Breast epithelium (tissue), 4 donors: ENCODE data around the gene CD4. TPM values are rescaled to one million over a fixed set of nuclear protein-coding genes. Genes with fewer than 3 reads are reported as not detected.

Experiments used
- DNase-seq, 2 donors: peaks; one replicate each; pipeline ENCODE4 v3.0.0-alpha.2; 2019; ENCODE audit warnings: low spot score in 2 of 2
- H3K27ac ChIP-seq, 2 donors: fragments of 200-600 bp; sonication (generic) in 1 of 2; one replicate each; pipeline ENCODE4 v1.5.1; 2016 to 2019; ENCODE audit warnings: mild to moderate bottlenecking in 1 of 2
- H3K27me3 ChIP-seq, 2 donors: fragments of 200-600 bp; sonication (generic) in 1 of 2; one replicate each; pipeline versions ENCODE4 v1.5.1 to v1.6.0; 2017 to 2019; ENCODE audit warnings: control low read depth in 1 of 2, mild to moderate bottlenecking in 1 of 2
- H3K36me3 ChIP-seq: fragments of 200-600 bp; one replicate; pipeline ENCODE4 v1.5.1; 2019
- H3K4me1 ChIP-seq, 2 donors: fragments of 200-600 bp; sonication (generic); one replicate each; pipeline ENCODE4 v1.5.1; 2016 to 2019; ENCODE audit warnings: control low read depth in 1 of 2
- H3K4me3 ChIP-seq, 3 donors: fragments of 200-600 bp; sonication (generic); 1 replicate in 2 of 3; 2 replicates in 1 of 3; pipeline ENCODE4 v1.5.1; 2016 to 2019; ENCODE audit warnings: mild to moderate bottlenecking in 3 of 3, moderate library complexity in 2 of 3
- H3K9me3 ChIP-seq, 2 donors: fragments of 200-600 bp; sonication (generic) in 1 of 2; one replicate each; pipeline ENCODE4 v1.5.1; 2016 to 2019; ENCODE audit warnings: control low read depth in 1 of 2
- POLR2A ChIP-seq: fragments of 450-650 bp; IDR thresholded peaks from one replicate; pipeline ENCODE4 v1.6.1; 2016; ENCODE audit warnings: antibody characterized with exemption, mild to moderate bottlenecking, moderate library complexity
- POLR2AphosphoS5 ChIP-seq, 3 donors: sonication (generic); formaldehyde crosslinking; IDR thresholded peaks; one replicate each; pipeline ENCODE4 v1.6.1; 2017; ENCODE audit warnings: antibody characterized with exemption in 3 of 3
- intact Hi-C: fragments of 100-400 bp; cut with DNase I; formaldehyde crosslinking; loops from one replicate; pipeline ENCODE4 v1.15.1; 2023; ENCODE audit warnings: low total_unique reads
- total RNA-seq, 3 donors: library from RNA; depleted of rRNA; stranded (reverse); fragments of >200 nt; gene quantifications; one replicate each; pipeline ENCODE4 v1.1.0, GENCODE V29; 2016
- TF ChIP-seq, protein P1 (sequence below), 3 donors: fragments of 450-650 bp; IDR thresholded peaks; one replicate each; pipeline ENCODE4 v1.5.1; 2016 to 2017; ENCODE audit warnings: antibody characterized with exemption in 3 of 3, mild to moderate bottlenecking in 3 of 3, moderate library complexity in 3 of 3

The CD4 gene
- total RNA-seq, 3 donors from 2014 or later: 5.9 to 29.0 (median 11.0) TPM

GRCh38 chr12:6796576-6796975 lies 7.2 kb downstream of the CD4 start:
- Histone ChIP-seq H3K36me3 (no peaks in the 10 kb centered on the region), H3K27me3 (no peaks in the 10 kb centered on the region), H3K9me3 (no peaks in the 10 kb centered on the region), H3K27ac (no peak overlapping the region), H3K4me3 (no peak overlapping the region), H3K4me1 (no peaks in the 10 kb centered on the region)
- TF ChIP-seq POLR2AphosphoS5 (IDR thresholded peaks at IDR 0.05): no peak
- no peak for TF ChIP-seq POLR2A
- TF ChIP-seq, protein P1, sequence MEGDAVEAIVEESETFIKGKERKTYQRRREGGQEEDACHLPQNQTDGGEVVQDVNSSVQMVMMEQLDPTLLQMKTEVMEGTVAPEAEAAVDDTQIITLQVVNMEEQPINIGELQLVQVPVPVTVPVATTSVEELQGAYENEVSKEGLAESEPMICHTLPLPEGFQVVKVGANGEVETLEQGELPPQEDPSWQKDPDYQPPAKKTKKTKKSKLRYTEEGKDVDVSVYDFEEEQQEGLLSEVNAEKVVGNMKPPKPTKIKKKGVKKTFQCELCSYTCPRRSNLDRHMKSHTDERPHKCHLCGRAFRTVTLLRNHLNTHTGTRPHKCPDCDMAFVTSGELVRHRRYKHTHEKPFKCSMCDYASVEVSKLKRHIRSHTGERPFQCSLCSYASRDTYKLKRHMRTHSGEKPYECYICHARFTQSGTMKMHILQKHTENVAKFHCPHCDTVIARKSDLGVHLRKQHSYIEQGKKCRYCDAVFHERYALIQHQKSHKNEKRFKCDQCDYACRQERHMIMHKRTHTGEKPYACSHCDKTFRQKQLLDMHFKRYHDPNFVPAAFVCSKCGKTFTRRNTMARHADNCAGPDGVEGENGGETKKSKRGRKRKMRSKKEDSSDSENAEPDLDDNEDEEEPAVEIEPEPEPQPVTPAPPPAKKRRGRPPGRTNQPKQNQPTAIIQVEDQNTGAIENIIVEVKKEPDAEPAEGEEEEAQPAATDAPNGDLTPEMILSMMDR (IDR thresholded peaks at IDR 0.05): no peak
- intact Hi-C loops: no loop called here
- DNase-seq: no peak

DNA sequence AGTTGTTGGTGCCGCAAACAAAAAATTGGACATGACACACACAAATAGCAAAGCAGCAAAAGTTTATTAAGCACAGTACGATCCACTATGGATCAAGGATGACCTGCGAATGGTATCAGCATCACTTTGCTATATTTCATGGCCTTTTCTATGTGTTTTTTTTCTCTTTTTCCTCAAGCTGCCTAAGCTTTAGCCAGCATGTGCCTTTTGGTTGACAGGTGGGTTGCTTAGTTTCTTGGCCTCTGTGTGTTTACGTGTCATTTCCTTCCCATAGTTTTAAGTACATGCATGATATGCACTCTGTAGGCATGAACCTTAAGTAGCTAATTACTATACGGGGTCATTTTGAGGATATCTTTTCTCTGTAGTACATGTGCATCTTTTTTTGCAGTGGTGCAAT lies 9.8 kb downstream of the CD4 start:
- Histone ChIP-seq H3K27ac (no peak overlapping the region), H3K4me1 (no peaks in the 10 kb centered on the region), H3K9me3 (no peaks in the 10 kb centered on the region)

DNA sequence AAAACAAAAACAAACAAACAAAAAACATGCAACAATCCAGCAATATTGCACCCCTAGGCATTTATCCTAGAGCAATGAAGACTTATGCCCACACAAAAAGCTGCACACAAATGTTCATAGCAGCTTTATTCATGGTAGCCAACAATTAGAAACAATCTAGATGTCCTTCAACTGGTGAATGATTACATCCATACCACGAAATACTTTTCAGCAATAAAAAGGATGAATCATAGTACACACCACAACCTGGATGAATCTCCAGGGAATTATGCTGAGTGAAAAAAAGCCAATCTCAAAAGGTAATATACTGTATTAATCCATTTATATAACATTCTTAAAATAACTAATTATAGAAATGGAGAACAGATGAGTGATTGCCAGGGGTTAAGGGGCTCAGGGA lies 17.8 kb downstream of the CD4 start:
- intact Hi-C loops: no loop called here
- Histone ChIP-seq H3K4me3 (no peak overlapping the region), H3K27ac (no peak overlapping the region), H3K27me3 (no peaks in the 10 kb centered on the region), H3K4me1 (no peaks in the 10 kb centered on the region), H3K9me3 (no peaks in the 10 kb centered on the region), H3K36me3 (no peaks in the 10 kb centered on the region)
- no peak for TF ChIP-seq POLR2AphosphoS5 (IDR thresholded peaks at IDR 0.05)
- TF ChIP-seq, protein P1 (IDR thresholded peaks at IDR 0.05): no peak
- TF ChIP-seq POLR2A: no peak
- DNase-seq: no peak

More for the DNA sequence above, 9.8 kb downstream of the CD4 start:
- Histone ChIP-seq H3K4me3 (no peak overlapping the region), H3K36me3 (no peaks in the 10 kb centered on the region), H3K27me3 (no peaks in the 10 kb centered on the region)
- TF ChIP-seq POLR2AphosphoS5 (IDR thresholded peaks at IDR 0.05): no peak
- TF ChIP-seq POLR2A: no peak
- TF ChIP-seq, protein P1 (IDR thresholded peaks at IDR 0.05): no peak
- no peak for DNase-seq
- intact Hi-C loops: no loop called here

- Histone ChIP-seq H3K4me1 (no peaks in the 10 kb centered on the region), H3K36me3 (no peaks in the 10 kb centered on the region), H3K9me3 (no peaks in the 10 kb centered on the region), H3K4me3 (no peak overlapping the region), H3K27me3 (no peaks in the 10 kb centered on the region), H3K27ac (no peak overlapping the region)
- TF ChIP-seq POLR2AphosphoS5 (IDR thresholded peaks at IDR 0.05): no peak
- TF ChIP-seq, protein P1 (IDR thresholded peaks at IDR 0.05): no peak
- TF ChIP-seq POLR2A: no peak
- intact Hi-C loops: no loop called here
- DNase-seq: no peak
These were observed 19.7 kb downstream of the CD4 start for GRCh38 chr12:6809056-6809455.

DNA sequence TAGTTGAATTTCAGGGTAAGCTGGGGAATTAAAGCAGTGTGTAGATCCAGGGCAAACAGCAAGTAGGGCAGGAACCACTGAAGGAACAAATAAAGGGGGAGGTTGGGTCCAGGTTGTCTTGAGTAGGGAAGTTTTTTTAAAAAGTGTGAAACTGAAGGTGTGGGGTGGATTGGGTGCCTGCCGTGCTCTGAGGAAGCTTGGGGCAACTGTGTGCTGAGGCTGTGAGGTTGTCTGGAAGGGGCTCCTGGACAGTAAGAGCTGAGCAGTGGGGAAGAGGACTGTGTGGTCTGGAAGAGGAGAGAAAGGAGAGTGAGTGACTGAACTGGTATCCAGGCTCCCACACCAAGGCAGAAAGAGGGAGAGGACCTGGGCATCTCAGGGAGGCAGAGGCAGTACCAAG lies 21.4 kb downstream of the CD4 start:
- TF ChIP-seq, protein P1 (IDR thresholded peaks at IDR 0.05): no peak
- TF ChIP-seq POLR2A (no peak), POLR2AphosphoS5 (IDR thresholded peaks at IDR 0.05) (no peak)
- Histone ChIP-seq H3K9me3 (no peaks in the 10 kb centered on the region), H3K27ac (no peak overlapping the region), H3K36me3 (no peaks in the 10 kb centered on the region), H3K4me3 (no peak overlapping the region), H3K27me3 (no peaks in the 10 kb centered on the region), H3K4me1 (no peaks in the 10 kb centered on the region)
- DNase-seq: no peak
- intact Hi-C loops: no loop called here
